ENCODE data around the gene CNOT8.

- TF ChIP-seq EZH2phosphoT487 (IDR thresholded peaks at IDR 0.05; ENCODE audit: borderline replicate concordance, low read depth, low read length) = no peak
- no peak for TF ChIP-seq CTCF (conservative IDR thresholded peaks at IDR 0.05; ENCODE audit: low read length)
These were observed 7.1 kb upstream of the CNOT8 start for GRCh38 chr5:154851351-154851750.

All from OCI-LY7 (cell line).